WTC11 (cell line): ENCODE data around the gene EIF5B. TPM values are rescaled to one million over a fixed set of nuclear protein-coding genes. Genes with fewer than 3 reads are reported as not detected.

Experiments used
- ATAC-seq: fragments of 200-7000 bp; cut with Tn5 transposase; 2 replicates; pipeline ENCODE4 v1.10.0; 2021; ENCODE audit warnings: mild to moderate bottlenecking, moderate library complexity
- CTCF ChIA-PET: fragments of 300-600 bp; sonication (Branson Sonifier 250); formaldehyde crosslinking; loops from one replicate; lab custom pipeline; 2021; ENCODE audit warnings: antibody characterized with exemption; lab: Charles Lee
- POLR2A ChIA-PET: fragments of 350-600 bp; sonication (Branson Sonifier 250); formaldehyde crosslinking; loops from one replicate; lab custom pipeline; 2021; ENCODE audit warnings: antibody characterized with exemption; lab: Charles Lee
- DNase-seq: peaks from one replicate; pipeline ENCODE4 v3.0.0; 2021; ENCODE audit warnings: low spot score
- H3K27ac Mint-ChIP-seq: 2 replicates; pipeline ENCODE4 v1.8.0; 2021; ENCODE audit warnings: mixed read lengths
- H3K27me3 Mint-ChIP-seq: 2 replicates; pipeline ENCODE4 v1.8.0; 2021; ENCODE audit warnings: low read depth, mild to moderate bottlenecking, moderate library complexity, mixed read lengths
- H3K36me3 Mint-ChIP-seq: 2 replicates; pipeline ENCODE4 v1.8.0; 2021; ENCODE audit warnings: mixed read lengths
- H3K4me1 Mint-ChIP-seq: 2 replicates; pipeline ENCODE4 v1.8.0; 2022; ENCODE audit warnings: mixed read lengths
- H3K4me3 Mint-ChIP-seq: 2 replicates; pipeline ENCODE4 v1.8.0; 2021; ENCODE audit warnings: mild to moderate bottlenecking, moderate library complexity, mixed read lengths
- H3K9me3 Mint-ChIP-seq: 2 replicates; pipeline ENCODE4 v1.8.0; 2021; ENCODE audit warnings: mixed read lengths
- AFF4 ChIP-seq: sonication (generic); formaldehyde crosslinking; IDR thresholded peaks from 2 replicates; pipeline ENCODE4 v1.8.1; 2023; ENCODE audit warnings: mild to moderate bottlenecking, missing genetic modification reagents, borderline replicate concordance
- ATF1 ChIP-seq: sonication (generic); formaldehyde crosslinking; IDR thresholded peaks from 2 replicates; pipeline ENCODE4 v1.8.1; 2023; ENCODE audit warnings: mild to moderate bottlenecking, moderate library complexity, missing genetic modification reagents
- ATF3 ChIP-seq: sonication (generic); formaldehyde crosslinking; conservative IDR thresholded peaks from 2 replicates; pipeline ENCODE4 v1.8.1; 2022; ENCODE audit warnings: mild to moderate bottlenecking, missing genetic modification reagents
- CREB1 ChIP-seq: sonication (generic); formaldehyde crosslinking; IDR thresholded peaks from 2 replicates; pipeline ENCODE4 v1.8.0; 2023; ENCODE audit warnings: mild to moderate bottlenecking, missing genetic modification reagents
- E2F4 ChIP-seq: sonication (generic); formaldehyde crosslinking; IDR thresholded peaks from 2 replicates; pipeline ENCODE4 v1.8.1; 2022; ENCODE audit warnings: low read depth, mild to moderate bottlenecking, moderate library complexity, missing genetic modification reagents, borderline replicate concordance
- ELF4 ChIP-seq: sonication (generic); formaldehyde crosslinking; IDR thresholded peaks from 2 replicates; pipeline ENCODE4 v1.8.1; 2022; ENCODE audit warnings: low read depth, mild to moderate bottlenecking, moderate library complexity, missing genetic modification reagents
- ETV6 ChIP-seq: sonication (generic); formaldehyde crosslinking; IDR thresholded peaks from 2 replicates; pipeline ENCODE4 v1.8.1; 2022; ENCODE audit warnings: mild to moderate bottlenecking, missing genetic modification reagents
- FOXJ3 ChIP-seq: sonication (generic); formaldehyde crosslinking; IDR thresholded peaks from 2 replicates; pipeline ENCODE4 v1.9.0; 2021; ENCODE audit warnings: missing genetic modification reagents, mild to moderate bottlenecking, borderline replicate concordance
- GABPB1 ChIP-seq: sonication (generic); formaldehyde crosslinking; IDR thresholded peaks from 2 replicates; pipeline ENCODE4 v1.8.1; 2023; ENCODE audit warnings: mild to moderate bottlenecking, missing genetic modification reagents
- IRF1 ChIP-seq: sonication (generic); formaldehyde crosslinking; IDR thresholded peaks from 2 replicates; pipeline ENCODE4 v1.8.0; 2023; ENCODE audit warnings: missing genetic modification reagents
- IRF2 ChIP-seq: sonication (generic); formaldehyde crosslinking; IDR thresholded peaks from 2 replicates; pipeline ENCODE4 v1.8.0; 2022; ENCODE audit warnings: low read depth, missing genetic modification reagents, borderline replicate concordance
- KAT7 ChIP-seq: sonication (generic); formaldehyde crosslinking; IDR thresholded peaks from 2 replicates; pipeline ENCODE4 v1.8.1; 2023; ENCODE audit warnings: missing genetic modification reagents, mild to moderate bottlenecking, borderline replicate concordance
- MAX ChIP-seq: sonication (generic); formaldehyde crosslinking; IDR thresholded peaks from 2 replicates; pipeline ENCODE4 v1.8.0; 2022; ENCODE audit warnings: mild to moderate bottlenecking, missing genetic modification reagents
- MXD4 ChIP-seq: fragments of 250-450 bp; sonication (Bioruptor Pico); IDR thresholded peaks from 2 replicates; pipeline ENCODE4 v1.8.0; 2021; ENCODE audit warnings: mild to moderate bottlenecking, moderate library complexity, borderline replicate concordance
- MYBL2 ChIP-seq: sonication (generic); formaldehyde crosslinking; IDR thresholded peaks from 2 replicates; pipeline ENCODE4 v1.8.1; 2023; ENCODE audit warnings: mild to moderate bottlenecking, moderate library complexity, missing genetic modification reagents
- OVOL2 ChIP-seq: fragments of 250-450 bp; sonication (Bioruptor Pico); IDR thresholded peaks from 2 replicates; pipeline ENCODE4 v1.9.0; 2021; ENCODE audit warnings: mild to moderate bottlenecking, borderline replicate concordance
- PRRX2 ChIP-seq: fragments of 250-450 bp; sonication (Bioruptor Pico); IDR thresholded peaks from 2 replicates; pipeline ENCODE4 v1.8.0; 2021; ENCODE audit warnings: mild to moderate bottlenecking
- SMAD4 ChIP-seq: sonication (generic); formaldehyde crosslinking; IDR thresholded peaks from 2 replicates; pipeline ENCODE4 v1.8.0; 2022; ENCODE audit warnings: mild to moderate bottlenecking, missing genetic modification reagents
- SOX15 ChIP-seq: fragments of 250-450 bp; sonication (Bioruptor Pico); IDR thresholded peaks from 2 replicates; pipeline ENCODE4 v1.9.0; 2021; ENCODE audit warnings: mild to moderate bottlenecking
- TEAD1 ChIP-seq: sonication (generic); formaldehyde crosslinking; IDR thresholded peaks from 2 replicates; pipeline ENCODE4 v1.8.0; 2022; ENCODE audit warnings: mild to moderate bottlenecking, missing genetic modification reagents
- TP53 ChIP-seq: sonication (generic); formaldehyde crosslinking; IDR thresholded peaks from 2 replicates; pipeline ENCODE4 v1.8.1; 2023; ENCODE audit warnings: mild to moderate bottlenecking, missing genetic modification reagents
- USF1 ChIP-seq: sonication (generic); formaldehyde crosslinking; IDR thresholded peaks from 2 replicates; pipeline ENCODE4 v1.8.0; 2022; ENCODE audit warnings: mild to moderate bottlenecking, missing genetic modification reagents
- USF2 ChIP-seq: sonication (generic); formaldehyde crosslinking; IDR thresholded peaks from 2 replicates; pipeline ENCODE4 v1.8.1; 2023; ENCODE audit warnings: mild to moderate bottlenecking, missing genetic modification reagents, moderate library complexity
- ZNF219 ChIP-seq: sonication (generic); formaldehyde crosslinking; IDR thresholded peaks from 2 replicates; pipeline ENCODE4 v1.8.0; 2023; ENCODE audit warnings: missing genetic modification reagents, mild to moderate bottlenecking, borderline replicate concordance
- ZNF317 ChIP-seq: sonication (generic); formaldehyde crosslinking; IDR thresholded peaks from 2 replicates; pipeline ENCODE4 v1.8.1; 2023; ENCODE audit warnings: low read depth, mild to moderate bottlenecking, moderate library complexity, missing genetic modification reagents, borderline replicate concordance
- total RNA-seq: library from RNA; stranded (reverse); gene quantifications from 3 replicates; pipeline ENCODE4 v1.2.3, GENCODE V29; 2021

EIF5B gene
- total RNA-seq, 1 experiment from 2014 or later, result 68.8 TPM

GRCh38 chr2:99420031-99420430 lies 82.8 kb downstream of the EIF5B start:
- POLR2A ChIA-PET, result no interaction called here
- Mint-ChIP-seq H3K27me3 (no peaks in the 10 kb centered on the region), H3K9me3 (no peaks in the 10 kb centered on the region), H3K27ac (no peak overlapping the region), H3K36me3 (peaks cover 74% of the 10 kb centered on the region), H3K4me1 (no peaks in the 10 kb centered on the region), H3K4me3 (no peak overlapping the region)
- DNase-seq, result no peak
- ATAC-seq, result no peak
- no peak for TF ChIP-seq ATF1 (CRISPR knock-in tag)
- no peak for TF ChIP-seq CREB1 (CRISPR knock-in tag)
- TF ChIP-seq SMAD4 (CRISPR knock-in tag), result no peak
- TF ChIP-seq IRF1, result no peak
- CTCF ChIA-PET, result no interaction called here

GRCh38 chr2:99420751-99421299 lies 83.6 kb downstream of the EIF5B start:
- peaks cover 67% of the 10 kb centered on the region for H3K36me3 Mint-ChIP-seq
- POLR2A ChIA-PET, result no interaction called here
- TF ChIP-seq IRF2 (CRISPR knock-in tag) (no peak), ZNF317 (no peak), USF1 (CRISPR knock-in tag) (no peak), MXD4 (no peak), PRRX2 (CRISPR knock-in tag) (no peak), MYBL2 (CRISPR knock-in tag) (no peak), GABPB1 (CRISPR knock-in tag) (no peak)
- ATAC-seq (no peak), DNase-seq (no peak)
- H3K27me3 Mint-ChIP-seq, result no peaks in the 10 kb centered on the region
- no peak overlapping the region; the same call in 1 of the 2 replicates for H3K27ac Mint-ChIP-seq
- H3K4me3 Mint-ChIP-seq, result no peak overlapping the region
- no peaks in the 10 kb centered on the region for H3K9me3 Mint-ChIP-seq
- CTCF ChIA-PET, result no interaction called here
- no peaks in the 10 kb centered on the region for H3K4me1 Mint-ChIP-seq

- CTCF ChIA-PET, result no interaction called here
- Mint-ChIP-seq H3K27me3 (no peaks in the 10 kb centered on the region), H3K36me3 (peaks cover 60% of the 10 kb centered on the region), H3K27ac (no peak overlapping the region), H3K4me3 (no peak overlapping the region), H3K9me3 (no peaks in the 10 kb centered on the region), H3K4me1 (no peaks in the 10 kb centered on the region)
- POLR2A ChIA-PET, result no interaction called here
- ATAC-seq, result no peak
- no peak for DNase-seq
- TF ChIP-seq E2F4 (CRISPR knock-in tag) (no peak), IRF1 (no peak), SOX15 (CRISPR knock-in tag) (no peak), TP53 (no peak), ZNF317 (no peak), ATF1 (CRISPR knock-in tag) (no peak), ATF3 (CRISPR knock-in tag) (no peak), AFF4 (CRISPR knock-in tag) (no peak), ETV6 (no peak), OVOL2 (no peak), ELF4 (no peak), IRF2 (CRISPR knock-in tag) (no peak), USF2 (CRISPR knock-in tag) (no peak), TEAD1 (CRISPR knock-in tag) (no peak), MAX (no peak), ZNF219 (CRISPR knock-in tag) (no peak), FOXJ3 (no peak), KAT7 (CRISPR knock-in tag) (no peak)
Measured at GRCh38 chr2:99421469-99421868, 84.3 kb downstream of the EIF5B start.
